GM21619 (cell line): Measurements from ENCODE around the gene PARD3.

Experiments used
- ATAC-seq: cut with Tn5 transposase; IDR thresholded peaks from one replicate; pipeline ENCODE4 v1.9.1; 2021; ENCODE audit not compliant: unreplicated experiment

PARD3 gene

GRCh38 chr10:34627741-34628140 lies 187.4 kb downstream of the PARD3 start:
- ATAC-seq = no peak

- ATAC-seq = no peak
Observed at GRCh38 chr10:34627331-34627730, 187.8 kb downstream of the PARD3 start.

- no peak for ATAC-seq
Observed at GRCh38 chr10:34626158-34626880, 188.8 kb downstream of the PARD3 start.

GRCh38 chr10:34624323-34625153 lies 190.6 kb downstream of the PARD3 start:
- ATAC-seq = no peak

DNA sequence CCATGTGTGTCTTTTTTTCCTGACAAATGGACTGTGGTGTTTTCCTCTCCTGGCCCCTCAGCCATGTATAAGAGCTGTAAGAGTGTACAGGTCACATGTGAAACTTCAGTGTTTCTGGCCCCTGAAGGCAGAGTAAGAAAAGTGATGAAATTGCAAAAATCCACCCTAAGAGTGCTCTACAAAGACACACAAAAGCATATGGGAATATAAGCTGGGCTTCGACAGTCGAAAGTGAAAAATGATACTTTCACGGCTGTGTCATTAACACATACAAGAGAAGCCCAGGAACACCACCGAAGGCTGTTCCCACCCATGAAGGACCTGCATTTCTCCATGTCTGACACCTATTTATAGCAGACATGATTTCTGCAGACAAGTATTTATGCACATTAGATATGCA lies 192.2 kb downstream of the PARD3 start:
- ATAC-seq = no peak

DNA sequence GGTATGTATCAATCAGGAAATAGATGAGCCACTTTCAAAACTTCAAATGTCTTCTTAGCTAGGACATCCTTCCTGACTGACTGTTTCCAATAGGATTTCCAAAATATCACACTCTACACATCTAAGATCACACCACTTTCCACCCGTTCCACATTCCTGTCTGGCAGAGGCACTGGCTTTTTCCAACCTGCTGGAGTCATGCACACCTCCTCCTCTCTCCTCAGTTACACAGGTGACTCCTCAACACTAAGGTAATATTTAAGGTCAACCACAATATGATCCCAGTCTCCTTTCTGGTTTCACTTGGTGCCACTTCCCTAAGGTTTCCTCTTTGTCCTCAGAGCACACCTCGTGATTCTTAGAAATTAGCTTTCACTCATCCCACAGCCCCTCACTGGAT lies 196.5 kb downstream of the PARD3 start:
- no peak for ATAC-seq

- ATAC-seq = no peak
Observed at GRCh38 chr10:34615770-34616169, 199.3 kb downstream of the PARD3 start.

GRCh38 chr10:34613491-34613890 lies 201.6 kb downstream of the PARD3 start:
- no peak for ATAC-seq

- ATAC-seq = no peak
Observed at GRCh38 chr10:34612938-34613337, 202.2 kb downstream of the PARD3 start.

DNA sequence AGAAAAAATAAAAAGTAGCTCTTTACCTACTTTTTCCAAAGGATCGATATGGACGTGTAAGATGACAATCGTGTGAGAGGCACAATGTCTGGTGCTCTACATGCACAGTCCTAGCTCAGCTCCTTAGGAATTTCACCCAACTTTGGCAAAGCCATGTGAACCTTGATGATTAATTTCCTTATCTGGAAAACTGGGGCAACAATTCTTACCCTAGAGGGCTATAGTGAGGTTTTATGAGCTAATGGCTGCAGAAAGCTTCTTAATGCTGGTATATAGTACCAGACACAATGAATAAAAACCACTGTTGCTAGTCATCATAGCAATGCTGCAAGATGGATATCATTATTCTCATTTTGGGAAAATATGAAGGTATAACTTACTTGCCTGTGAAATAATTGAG lies 202.7 kb downstream of the PARD3 start:
- no peak for ATAC-seq

DNA sequence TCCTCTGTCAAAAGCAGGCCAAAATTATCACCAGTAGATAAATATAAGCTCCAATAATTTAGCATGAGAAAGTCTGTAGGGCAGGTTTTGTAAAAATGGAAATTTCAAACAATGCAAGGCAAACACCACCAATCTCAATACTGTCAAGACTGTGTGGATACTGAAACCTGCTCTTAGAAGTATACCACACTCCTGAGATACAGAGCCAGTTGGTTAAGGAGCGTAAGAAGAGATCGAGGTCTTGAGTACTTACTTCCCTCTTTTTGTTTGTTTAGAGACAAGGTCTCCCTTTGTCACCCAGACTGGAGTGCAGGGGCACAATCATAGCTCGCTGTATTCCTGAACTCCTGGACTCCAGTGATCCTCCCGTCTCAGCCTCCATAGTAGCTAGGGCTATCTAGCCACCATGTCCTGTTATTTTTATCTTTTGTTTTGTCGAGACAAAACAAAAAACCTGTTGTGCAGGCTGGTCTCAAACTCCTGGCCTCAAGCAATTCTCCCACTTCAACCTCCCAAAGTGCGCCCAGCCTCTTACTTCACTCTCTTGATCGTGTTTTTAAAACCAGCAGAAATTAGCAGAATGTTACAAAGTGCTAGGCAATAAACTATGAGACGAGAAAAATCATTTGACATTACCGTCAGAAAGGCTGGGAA lies 205.7 kb downstream of the PARD3 start:
- ATAC-seq = no peak

DNA sequence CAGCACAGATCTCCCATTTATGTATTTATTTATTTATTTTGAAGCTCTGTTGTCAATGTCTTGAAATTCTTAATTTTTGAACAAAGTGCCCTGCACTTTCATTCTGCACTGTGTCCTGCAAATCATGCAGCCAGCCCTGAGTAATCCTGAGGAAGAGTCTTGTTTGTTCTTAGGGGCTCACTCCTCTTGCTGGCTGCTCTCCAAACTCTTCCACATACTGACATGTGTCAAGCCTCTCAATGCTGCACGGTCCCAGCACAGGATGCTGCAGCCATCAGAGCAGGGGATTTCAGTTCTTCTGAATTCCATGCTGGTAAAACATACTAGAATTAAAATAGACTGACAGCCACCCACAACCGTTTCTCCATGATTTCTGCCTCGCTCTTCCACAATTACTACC lies 207.2 kb downstream of the PARD3 start:
- no peak for ATAC-seq

- ATAC-seq = no peak
Observed at GRCh38 chr10:34606890-34607289, 208.2 kb downstream of the PARD3 start.

DNA sequence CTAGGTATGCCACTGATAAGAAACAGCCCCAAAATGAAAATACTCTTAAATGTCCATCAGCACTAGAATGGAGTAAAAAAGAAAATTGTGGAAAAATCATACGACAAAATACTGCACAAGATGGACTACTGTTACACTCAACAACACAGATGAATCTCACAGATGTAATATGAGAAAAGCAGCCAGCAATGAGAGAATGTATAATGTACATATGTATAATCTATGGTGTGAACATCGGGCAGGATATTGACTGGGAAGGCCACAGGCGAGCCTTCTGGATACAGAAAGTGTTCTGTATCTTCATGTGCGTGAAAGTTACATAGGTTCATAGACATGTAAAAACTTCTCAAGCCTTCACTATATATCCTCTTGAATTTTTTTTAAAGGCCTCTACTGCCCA lies 212.6 kb downstream of the PARD3 start:
- no peak for ATAC-seq

DNA sequence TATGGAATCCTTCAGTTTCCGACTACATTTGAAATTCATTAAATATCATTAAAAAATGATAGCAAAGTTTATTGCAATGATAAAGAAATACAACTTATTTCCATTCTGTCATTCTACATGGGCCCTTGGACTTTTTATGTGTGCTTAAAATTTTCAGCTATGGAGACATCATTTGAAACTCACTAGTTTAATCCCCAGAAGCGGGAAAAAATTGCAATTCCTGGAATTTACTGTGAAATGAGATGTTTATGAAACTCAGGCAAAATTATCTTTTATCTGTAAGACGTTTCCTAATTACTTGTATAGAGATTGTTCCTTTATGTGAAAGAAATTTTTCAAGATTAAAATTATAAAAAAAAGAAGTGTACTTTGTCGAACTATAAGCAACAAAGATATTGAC lies 213.4 kb downstream of the PARD3 start:
- ATAC-seq = no peak

DNA sequence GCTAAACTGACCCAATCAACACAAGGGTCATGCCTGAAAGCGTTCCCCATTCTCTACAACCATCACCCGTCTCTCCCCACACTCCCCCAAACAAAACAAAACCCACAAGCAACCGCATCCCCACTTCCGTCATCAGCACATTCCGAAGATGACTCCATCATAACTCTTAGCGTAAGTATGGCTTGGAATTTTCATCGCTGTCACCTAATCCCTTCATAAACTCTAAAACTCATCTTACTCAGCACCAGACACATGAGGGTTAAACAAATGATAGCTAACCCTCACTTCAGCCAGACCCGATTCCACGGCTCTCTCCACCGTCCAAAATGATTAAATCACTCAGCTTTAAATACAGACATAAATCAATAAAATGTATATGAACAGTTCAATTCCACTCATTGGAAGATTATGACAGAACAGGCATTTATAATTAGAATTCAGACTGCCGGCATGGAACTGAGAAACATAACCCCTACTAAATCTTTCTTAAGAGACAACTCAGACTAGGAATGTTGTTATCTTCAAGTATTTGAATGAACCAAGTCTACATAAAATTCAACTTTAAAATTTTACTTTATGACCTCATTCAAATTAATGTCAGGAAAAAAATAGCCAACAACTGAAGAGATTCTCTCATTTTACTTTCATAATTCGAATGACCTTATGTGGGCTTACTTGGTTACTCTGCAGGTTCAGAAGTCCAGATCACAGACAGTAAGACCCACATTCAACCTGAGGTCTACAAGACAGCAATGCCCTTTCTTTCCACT lies 215.9 kb downstream of the PARD3 start:
- no peak for ATAC-seq

DNA sequence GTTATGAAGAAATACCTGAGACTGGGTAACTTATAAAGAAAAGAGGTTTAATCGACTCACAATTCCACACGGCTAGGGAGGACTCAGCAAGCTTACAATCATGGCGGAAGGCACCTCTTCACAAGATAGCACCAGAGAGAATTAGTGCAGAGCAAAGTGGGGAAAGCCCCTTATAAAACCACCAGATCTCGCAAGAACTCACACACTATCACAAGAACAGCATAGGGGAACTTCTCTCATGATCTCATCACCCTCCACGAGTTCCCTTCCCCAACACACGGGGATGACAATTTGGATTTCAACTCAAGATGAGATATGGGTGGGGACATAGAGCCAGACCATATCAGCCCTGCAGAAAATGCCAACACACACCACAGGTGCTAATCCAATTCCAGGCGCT lies 218.7 kb downstream of the PARD3 start:
- no peak for ATAC-seq

GRCh38 chr10:34593930-34594329 lies 221.2 kb downstream of the PARD3 start:
- ATAC-seq = no peak

DNA sequence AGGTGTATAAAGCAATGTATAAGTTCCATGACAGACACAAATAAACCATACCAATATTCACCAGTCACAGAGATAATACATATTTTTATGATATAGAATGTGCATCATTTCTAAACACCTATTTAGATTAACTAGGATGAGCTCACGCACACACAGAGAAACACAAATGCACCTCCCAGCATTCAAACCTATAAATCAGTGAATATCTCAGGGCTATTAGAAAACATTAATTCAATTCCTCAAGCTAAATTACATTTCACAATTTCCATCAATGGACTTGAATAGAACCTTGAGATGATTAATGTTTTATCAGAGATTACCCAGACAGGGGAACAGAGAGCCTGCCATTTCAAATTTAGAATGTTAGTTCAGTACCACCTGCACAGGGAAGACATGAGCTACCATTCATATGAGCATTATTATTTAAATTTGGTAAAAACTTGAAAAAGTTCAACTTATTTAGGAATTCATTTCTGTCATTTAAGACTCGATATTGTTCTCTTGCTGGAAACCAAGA lies 221.7 kb downstream of the PARD3 start:
- no peak for ATAC-seq

DNA sequence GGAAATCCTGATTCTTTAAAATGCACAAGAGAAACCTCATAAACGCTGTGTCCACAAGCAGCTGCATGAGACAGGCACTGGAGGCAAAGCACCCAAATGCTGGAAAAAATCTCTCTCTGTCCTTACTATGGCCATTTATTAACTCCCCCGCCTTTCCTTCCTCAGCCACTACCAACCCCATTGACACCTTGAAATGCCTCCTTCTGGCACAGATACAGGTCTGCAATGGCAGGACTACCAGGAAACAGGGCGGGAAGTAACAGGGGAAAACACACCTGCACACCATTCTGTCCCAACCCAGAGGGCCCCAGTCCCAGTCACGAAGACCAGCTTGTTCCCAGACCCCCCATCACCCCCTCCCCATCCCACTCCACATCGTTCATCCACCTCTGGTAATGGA lies 224.3 kb downstream of the PARD3 start:
- no peak for ATAC-seq

DNA sequence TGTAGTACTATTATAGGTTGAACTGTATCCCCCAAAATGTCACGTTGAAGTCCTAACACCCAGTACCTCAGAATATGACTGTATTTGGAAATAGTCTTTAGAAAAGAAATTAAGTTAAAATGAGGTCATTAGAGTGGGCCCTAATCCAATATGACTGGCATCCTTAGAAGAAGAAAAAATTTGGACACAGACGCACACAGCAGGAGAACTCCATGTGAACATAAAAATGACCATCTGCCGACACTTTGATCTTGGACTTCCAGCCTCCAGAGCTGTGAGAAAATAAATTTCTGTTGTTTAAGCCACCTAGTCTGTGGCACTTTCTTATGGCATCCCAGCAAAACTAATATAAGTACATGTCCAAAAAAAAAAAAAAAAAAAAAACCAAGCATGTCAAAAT lies 225.8 kb downstream of the PARD3 start:
- ATAC-seq = no peak
